ENCODE data around the gene MYOD1.

DNA sequence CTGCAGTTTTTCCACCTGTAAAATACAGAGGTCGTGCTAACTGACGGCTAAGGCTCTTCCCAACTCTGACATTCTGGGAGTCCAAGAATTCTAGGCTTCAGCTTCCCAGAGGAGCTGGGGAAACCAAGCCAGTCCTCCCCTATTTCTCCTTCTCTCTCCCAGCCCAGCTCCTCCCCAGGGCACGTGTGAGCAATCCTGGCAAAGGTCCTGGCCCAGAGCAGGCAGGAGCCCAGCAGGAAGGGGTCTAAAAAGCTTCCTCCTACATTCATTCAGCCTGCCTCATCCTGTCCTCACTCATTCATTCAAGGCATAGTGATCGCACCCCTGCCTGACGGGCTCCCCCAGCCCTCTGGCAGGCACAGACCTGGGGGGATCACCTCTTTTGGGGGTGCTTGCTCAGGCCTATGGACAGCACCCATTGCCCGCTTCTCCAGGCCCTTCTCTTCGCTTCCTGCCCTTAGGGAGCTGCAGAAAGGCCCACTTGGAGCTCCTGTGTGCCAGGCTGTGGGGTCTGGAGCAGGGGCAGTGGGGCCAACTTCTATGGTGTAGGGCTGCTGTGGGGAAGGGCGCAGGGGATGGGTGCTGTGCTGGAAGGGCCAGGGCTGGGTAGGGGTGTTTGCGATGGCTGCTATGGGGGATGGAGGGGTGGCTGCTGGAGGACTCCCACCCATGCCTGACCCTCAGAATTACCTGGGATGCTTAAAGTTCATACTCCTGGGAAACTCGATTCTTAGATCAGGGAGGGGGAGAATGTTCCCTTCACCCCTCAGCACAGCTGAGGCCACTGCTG lies 25.0 kb downstream of the MYOD1 start:
- no peak for TF ChIP-seq CTCF (IDR thresholded peaks at IDR 0.05)
- no peak for TF ChIP-seq POLR2AphosphoS5 (IDR thresholded peaks at IDR 0.05)

Data from gastroesophageal sphincter (tissue), 3 donors.